ENCODE results near the gene ATP6V1G3. TPM values are rescaled to one million over a fixed set of nuclear protein-coding genes. Genes with fewer than 3 reads are reported as not detected.

The ATP6V1G3 gene
- total and polyA plus RNA-seq, 7 donors: not detected

DNA sequence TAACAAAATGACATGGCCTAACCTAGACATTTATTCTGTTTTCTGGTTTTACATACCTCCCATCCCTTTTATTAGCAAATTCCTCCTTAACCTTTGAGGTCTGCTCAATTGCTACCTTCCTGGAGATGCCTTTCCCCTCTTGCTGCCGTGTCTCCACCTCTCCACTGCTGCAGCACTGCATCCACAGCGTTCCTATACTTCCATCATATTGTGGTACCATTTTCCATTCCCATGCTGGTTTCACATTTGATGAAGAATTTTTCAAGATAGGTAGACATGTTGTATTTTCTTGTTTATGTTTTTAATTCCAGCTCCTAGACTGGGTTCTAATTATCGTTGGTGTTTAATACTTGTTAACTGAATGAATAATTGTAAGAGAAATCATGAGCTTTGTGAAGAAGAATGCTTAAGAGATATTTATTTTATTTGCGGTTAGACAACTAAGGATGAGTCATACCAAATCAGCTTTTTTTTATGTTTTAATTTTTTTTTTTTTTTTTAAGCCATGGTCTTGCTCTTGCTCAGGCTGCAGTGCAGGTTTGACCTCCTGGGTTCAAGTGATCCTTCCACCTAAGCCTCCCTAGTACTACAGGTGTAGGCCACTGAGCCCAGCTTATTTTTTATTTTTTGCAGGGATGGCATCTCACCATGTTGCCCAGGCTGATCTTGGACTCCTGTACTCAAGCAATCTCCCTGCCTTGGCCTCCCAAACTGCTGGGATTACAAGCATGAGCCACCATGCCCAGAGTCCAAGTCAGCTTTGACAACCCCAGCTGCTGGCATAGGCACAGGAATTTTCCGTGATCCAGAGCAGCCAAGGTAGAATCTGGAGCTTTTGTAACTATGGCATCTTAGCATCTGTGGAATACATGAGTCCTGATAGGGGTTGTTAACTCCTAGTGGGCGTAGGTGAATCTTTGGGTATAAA, 44.0 kb downstream of the ATP6V1G3 start:
- intact Hi-C loops (cut with DNase I): no loop called here
- H3K9me3 ChIP-seq: no peaks in the 10 kb centered on the region
- H3K4me3 ChIP-seq: no peak overlapping the region
- no peak for ATAC-seq
- H3K36me3 ChIP-seq (ENCODE audit: insufficient read depth in 1 of 2, low read depth in 1 of 2): no peaks in the 10 kb centered on the region
- no peaks in the 10 kb centered on the region for H3K27me3 ChIP-seq (ENCODE audit: insufficient read depth in 3 of 3, low read length in 2 of 3)
- DNase-seq: no peak
- WGBS, 3 donors: 80 to 86% (median 82%) methylated on average over 6 of the region's 6 CpGs
- no peaks in the 10 kb centered on the region for H3K4me1 ChIP-seq
- no peak overlapping the region for H3K27ac ChIP-seq
- TF ChIP-seq CTCF (IDR thresholded peaks at IDR 0.05): no peak

DNA sequence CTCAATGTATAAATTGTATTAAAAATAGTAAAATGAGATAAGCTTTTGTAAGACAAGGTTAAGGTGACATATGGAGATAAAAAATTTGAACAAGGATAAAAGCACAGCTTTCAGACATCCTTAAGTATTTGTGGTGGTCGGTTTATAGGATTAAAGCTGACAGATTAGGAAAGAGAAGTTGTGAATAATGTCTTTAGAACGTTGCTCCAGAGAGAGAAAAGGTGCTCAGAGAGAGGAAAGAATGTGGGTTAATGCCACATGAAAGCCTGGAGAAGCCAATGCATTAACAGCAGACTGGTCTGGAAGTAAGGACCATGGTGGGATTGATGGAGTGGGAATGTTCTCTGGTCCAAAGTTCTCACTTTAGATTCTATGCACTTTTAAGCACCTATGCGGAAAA, 44.8 kb downstream of the ATP6V1G3 start:
- Histone ChIP-seq H3K27me3 (ENCODE audit: insufficient read depth in 3 of 3, low read length in 2 of 3) (no peaks in the 10 kb centered on the region), H3K27ac (no peak overlapping the region), H3K9me3 (no peaks in the 10 kb centered on the region), H3K4me3 (no peak overlapping the region), H3K36me3 (ENCODE audit: insufficient read depth in 1 of 2, low read depth in 1 of 2) (no peaks in the 10 kb centered on the region), H3K4me1 (no peaks in the 10 kb centered on the region)
- WGBS, 3 donors: 59 to 64% (median 59%) methylated on average over 3 of the region's 3 CpGs
- TF ChIP-seq CTCF (IDR thresholded peaks at IDR 0.05): no peak
- intact Hi-C loops (cut with DNase I): no loop called here
- ATAC-seq: no peak
- DNase-seq: no peak

DNA sequence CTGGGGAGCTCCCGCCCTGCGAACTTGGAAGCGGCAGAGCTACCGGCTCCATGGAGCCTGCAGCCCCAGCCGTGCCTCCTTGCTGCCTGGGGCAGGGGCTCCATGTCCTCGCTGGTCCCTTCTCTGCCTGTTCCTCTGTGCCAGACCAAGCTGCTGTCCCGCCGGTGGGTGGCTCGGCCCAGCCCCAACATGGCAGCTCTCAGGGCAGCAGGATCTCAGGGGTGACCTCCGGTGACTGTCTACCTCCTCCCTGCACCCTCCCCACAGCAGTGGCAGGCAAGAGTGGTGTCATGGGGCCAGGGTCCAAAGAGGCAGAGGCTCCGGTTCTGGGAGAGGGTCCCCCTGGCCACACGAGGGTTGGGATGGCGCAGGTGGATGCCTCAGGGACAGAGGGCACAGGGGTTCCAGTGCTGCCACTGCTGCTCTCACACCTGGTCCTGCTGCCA, 45.8 kb downstream of the ATP6V1G3 start:
- 93 to 95% (median 94%) methylated on average over 12 to 13 of the region's 13 CpGs for WGBS, 3 donors
- H3K4me3 ChIP-seq: no peak overlapping the region
- H3K4me1 ChIP-seq: no peaks in the 10 kb centered on the region
- no peak for TF ChIP-seq CTCF (IDR thresholded peaks at IDR 0.05)
- H3K36me3 ChIP-seq (ENCODE audit: insufficient read depth in 1 of 2, low read depth in 1 of 2): no peaks in the 10 kb centered on the region
- no peaks in the 10 kb centered on the region for H3K27me3 ChIP-seq (ENCODE audit: insufficient read depth in 3 of 3, low read length in 2 of 3)
- intact Hi-C loops (cut with DNase I): no loop called here
- ATAC-seq (no peak), DNase-seq (peak in 1 of 2 donors; percentile 28)
- H3K9me3 ChIP-seq: no peaks in the 10 kb centered on the region
- no peak overlapping the region for H3K27ac ChIP-seq

GRCh38 chr1:198494139-198494538, 46.3 kb downstream of the ATP6V1G3 start:
- no peak for TF ChIP-seq CTCF (IDR thresholded peaks at IDR 0.05)
- intact Hi-C loops (cut with DNase I): no loop called here
- Histone ChIP-seq H3K27ac (no peak overlapping the region), H3K9me3 (no peaks in the 10 kb centered on the region), H3K27me3 (ENCODE audit: insufficient read depth in 3 of 3, low read length in 2 of 3) (no peaks in the 10 kb centered on the region), H3K36me3 (ENCODE audit: insufficient read depth in 1 of 2, low read depth in 1 of 2) (no peaks in the 10 kb centered on the region), H3K4me3 (no peak overlapping the region), H3K4me1 (no peaks in the 10 kb centered on the region)
- ATAC-seq (no peak), DNase-seq (no peak)
- WGBS, 3 donors: 89 to 96% (median 94%) methylated on average over 5 of the region's 5 CpGs

Measured in psoas muscle (tissue), 8 donors.